ENCODE results near the gene TGFBR3L.

- TF ChIP-seq CTCF (optimal IDR thresholded peaks at IDR 0.05 in 1 of 3, IDR thresholded peaks at IDR 0.05 in 1 of 3, conservative IDR thresholded peaks at IDR 0.05 in 1 of 3; ENCODE audit: extremely low read depth in 1 of 3, insufficient read depth in 2 of 3, low read length in 3 of 3) (no peak), EZH2 (IDR thresholded peaks at IDR 0.05; ENCODE audit: low read length) (no peak)
Measured at GRCh38 chr19:7872306-7873204, 42.1 kb upstream of the TGFBR3L start.

Measured in keratinocyte (primary cell).